LHCN-M2 (cell line): ENCODE results near the gene PIP5K1B. TPM values are rescaled to one million over a fixed set of nuclear protein-coding genes. Genes with fewer than 3 reads are reported as not detected.

ENCODE experiments used
- DNase-seq: peaks from one replicate; pipeline ENCODE4 v3.0.0-alpha.2; 2012; ENCODE audit warnings: low read depth
- total RNA-seq: library from RNA; depleted of rRNA; stranded (reverse); fragments of >200 nt; gene quantifications from 2 replicates; pipeline ENCODE4 v1.2.3, GENCODE V29; 2014

Gene PIP5K1B
- total RNA-seq, 1 experiment from 2014 or later: not detected

GRCh38 chr9:68738358-68738757, 33.3 kb downstream of the PIP5K1B start:
- DNase-seq: no peak

GRCh38 chr9:68739621-68740174, 34.7 kb downstream of the PIP5K1B start:
- no peak for DNase-seq

GRCh38 chr9:68740561-68740960, 35.5 kb downstream of the PIP5K1B start:
- DNase-seq: no peak

- DNase-seq: no peak
Measured at GRCh38 chr9:68741234-68741633, 36.2 kb downstream of the PIP5K1B start.

DNA sequence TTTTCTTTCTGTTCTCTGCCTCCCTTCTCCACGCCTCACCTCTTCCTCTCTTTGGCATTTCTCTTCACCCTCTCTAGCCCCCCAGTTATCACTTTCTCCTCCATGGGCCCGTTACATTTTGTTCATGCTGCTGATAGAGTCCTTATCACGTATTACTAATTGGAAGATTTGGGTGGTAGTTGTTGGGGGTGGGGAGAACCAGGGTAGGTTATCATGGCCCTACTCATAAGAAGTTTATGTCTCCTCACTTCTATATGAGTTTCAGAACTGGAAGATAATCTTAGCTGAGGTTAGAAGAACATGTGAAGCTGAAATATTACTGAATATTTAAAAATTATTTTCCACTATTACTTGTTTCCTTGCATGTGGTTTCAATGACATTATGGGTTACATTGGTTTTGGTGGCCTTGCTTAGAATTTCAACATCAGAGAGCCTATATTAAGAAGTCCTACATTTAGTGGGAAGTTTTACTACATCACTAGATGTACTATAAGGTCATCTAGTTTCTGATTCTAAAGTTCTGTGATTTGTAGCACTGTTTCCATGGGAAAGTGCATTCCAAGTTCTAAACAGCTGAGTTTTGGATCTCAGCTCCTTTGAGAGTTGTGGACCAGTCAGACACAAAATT, 36.8 kb downstream of the PIP5K1B start:
- DNase-seq: no peak

GRCh38 chr9:68742333-68742730, 37.3 kb downstream of the PIP5K1B start:
- DNase-seq: no peak

DNA sequence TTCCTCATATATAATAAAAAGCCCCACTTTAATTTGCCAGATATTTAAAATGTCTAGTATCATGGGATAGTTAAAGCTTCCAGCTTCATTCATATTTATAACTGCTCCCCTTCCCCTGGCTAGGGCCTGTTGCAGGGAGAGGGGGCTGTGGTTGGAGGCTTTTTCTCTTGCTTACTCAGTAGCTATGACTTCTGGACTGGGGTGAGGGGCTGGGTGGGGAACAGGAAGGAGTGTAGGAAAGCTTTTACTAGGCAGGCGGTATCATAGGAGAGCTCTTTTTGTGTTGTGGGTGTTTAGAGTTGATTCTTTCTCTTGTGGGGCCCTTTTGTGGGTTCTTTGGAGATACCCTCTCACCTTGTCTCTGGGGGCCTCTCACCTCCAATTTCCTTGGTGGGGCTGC, 39.4 kb downstream of the PIP5K1B start:
- no peak for DNase-seq

DNA sequence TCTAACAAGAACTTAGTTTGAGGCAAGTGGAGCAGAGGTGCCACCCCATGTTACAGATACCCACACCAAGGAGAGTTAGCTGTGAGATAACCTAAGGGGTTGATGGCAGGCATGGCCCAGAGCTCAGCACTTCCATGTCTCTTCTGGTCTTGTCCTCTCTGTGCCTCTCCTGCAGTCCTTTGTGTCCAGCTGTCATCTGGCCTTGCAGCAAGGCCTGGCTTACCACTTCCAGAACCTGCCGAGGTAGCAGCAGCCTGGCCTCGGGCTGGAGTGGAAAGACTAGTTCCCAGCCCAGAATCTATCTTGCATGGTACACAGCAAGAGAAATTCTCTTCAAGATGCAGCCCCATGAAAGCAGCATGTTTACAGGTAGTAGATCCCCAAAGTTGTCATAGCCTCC, 41.5 kb downstream of the PIP5K1B start:
- no peak for DNase-seq

- no peak for DNase-seq
Measured at GRCh38 chr9:68747043-68747533, 42.0 kb downstream of the PIP5K1B start.

DNA sequence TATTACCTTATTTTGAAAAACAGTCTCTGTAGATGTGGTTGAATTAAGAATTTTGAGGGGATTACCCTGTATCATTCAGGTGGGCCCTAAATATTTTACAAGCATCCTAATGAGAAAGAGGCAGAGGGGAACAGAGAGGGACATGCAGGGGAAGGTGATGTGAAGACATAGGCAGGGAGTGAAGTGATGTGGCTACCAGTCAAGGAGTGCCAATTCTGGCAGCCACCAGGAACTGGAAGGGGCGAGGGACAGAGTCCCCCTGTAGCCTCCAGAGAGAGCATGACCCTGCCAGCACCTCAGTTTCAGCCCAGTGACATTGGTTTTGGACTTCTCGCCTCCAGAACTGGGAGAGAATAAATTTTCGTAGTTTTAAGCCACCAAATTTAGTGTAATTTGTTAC, 44.1 kb downstream of the PIP5K1B start:
- no peak for DNase-seq

- no peak for DNase-seq
Measured at GRCh38 chr9:68749579-68750159, 44.6 kb downstream of the PIP5K1B start.

DNA sequence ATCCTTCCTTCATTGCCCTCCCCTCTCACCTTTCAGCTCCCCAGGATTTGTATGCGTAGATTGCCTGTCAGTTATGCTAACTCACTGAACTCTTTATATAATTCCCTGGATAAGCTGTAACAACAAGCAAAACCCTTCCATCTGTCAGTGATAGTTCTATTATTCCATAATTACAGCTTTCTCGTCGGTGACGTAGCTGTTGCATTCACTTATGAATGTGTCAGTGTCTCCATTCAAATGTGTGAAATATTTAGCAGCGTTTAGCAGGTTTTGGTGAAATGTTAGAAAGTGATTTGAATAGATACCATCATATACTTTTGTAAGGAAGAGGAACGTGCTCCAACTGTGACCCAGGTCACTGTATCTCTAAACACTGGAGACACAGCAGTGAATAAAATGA, 45.2 kb downstream of the PIP5K1B start:
- no peak for DNase-seq

- DNase-seq: no peak
Measured at GRCh38 chr9:68750786-68751185, 45.7 kb downstream of the PIP5K1B start.

DNA sequence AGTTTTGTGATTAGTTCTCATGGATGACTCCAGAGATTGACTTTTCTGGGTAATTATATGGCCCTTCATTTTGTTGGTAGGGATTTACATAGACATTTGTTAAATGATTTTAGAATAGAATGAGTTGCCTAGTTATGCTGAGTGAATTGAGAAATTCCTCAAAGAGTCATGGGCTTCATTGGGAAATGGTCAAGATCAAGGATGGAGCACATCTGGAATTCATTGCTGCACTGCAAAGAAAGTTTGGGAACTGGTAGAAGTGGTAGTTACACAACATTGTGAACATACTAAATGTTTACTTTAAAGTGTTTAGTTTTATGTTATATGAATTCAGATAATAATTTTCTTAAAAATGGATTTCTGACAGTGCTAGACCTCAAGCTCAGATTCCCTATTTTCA, 46.5 kb downstream of the PIP5K1B start:
- DNase-seq: no peak

DNA sequence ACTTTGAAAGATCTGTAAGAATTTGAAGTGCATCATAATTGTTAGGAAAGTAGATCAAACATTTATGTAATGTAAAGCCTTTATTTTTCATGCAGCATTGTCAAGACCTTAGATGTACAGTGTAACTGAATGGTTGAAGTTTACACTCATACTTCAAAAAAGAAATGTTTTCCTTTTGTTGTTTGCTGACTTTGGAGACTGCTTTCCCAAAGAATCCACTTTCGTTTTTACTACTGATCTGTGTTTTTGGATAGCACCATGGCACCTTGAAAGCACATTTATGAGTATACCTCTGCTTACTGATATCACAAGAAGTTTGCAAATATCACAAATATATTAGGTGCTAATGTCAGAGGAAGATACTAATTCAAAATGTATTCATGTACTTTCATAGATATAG, 50.0 kb downstream of the PIP5K1B start:
- DNase-seq: no peak

- no peak for DNase-seq
Measured at GRCh38 chr9:68755752-68756151, 50.7 kb downstream of the PIP5K1B start.

DNA sequence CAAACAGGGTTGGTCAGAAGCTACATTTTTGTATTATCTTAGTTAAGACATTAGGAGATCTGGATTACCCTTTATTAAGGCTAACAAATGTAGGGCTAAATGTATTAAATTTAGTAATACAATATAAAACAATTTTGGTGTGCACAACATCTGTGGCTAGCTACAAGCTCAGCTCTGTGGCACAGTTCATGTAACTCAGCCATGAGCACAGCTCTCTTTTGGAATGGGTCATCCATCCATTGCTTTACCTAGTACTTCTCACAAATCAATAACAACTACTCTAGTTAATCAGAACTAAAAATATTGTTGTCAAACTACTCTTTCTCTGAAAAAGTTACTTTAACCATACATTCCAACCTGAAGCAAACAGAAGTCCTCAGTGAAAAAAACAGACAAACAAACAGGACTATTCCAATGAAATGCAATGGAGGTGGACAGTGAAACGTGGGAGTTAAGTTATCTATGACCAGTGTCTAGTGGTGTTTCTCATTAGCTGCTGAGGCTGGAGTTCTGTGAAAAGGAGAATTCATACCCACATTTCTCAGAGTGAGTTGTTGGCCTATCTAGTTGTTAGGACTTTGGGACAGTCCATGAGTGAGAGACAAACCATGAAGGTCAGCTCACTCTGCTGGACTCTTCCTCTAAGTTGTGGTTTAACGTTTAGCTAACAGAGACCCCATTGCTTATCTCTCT, 55.1 kb downstream of the PIP5K1B start:
- no peak for DNase-seq

GRCh38 chr9:68760674-68761333, 55.8 kb downstream of the PIP5K1B start:
- no peak for DNase-seq

- DNase-seq: no peak
Measured at GRCh38 chr9:68762570-68762969, 57.5 kb downstream of the PIP5K1B start.

DNA sequence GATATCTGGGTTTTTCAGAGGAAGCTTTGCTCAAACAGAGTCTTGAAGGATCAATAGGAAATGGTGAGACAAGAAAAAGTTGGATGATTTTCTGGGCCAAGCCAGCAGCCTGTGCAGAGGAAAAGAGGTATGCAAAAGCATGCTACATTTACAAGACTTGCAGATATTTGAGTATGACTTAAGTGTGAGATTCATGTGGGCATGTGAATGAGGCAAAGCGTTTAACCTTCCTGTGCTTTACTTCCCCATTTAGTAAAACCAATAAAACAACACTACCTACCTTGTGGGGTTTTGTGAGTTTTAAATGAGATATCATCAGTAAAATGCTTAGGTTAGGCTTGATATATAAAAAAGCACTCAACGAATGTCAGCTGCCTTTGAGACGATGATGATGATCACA, 58.1 kb downstream of the PIP5K1B start:
- DNase-seq: no peak

DNA sequence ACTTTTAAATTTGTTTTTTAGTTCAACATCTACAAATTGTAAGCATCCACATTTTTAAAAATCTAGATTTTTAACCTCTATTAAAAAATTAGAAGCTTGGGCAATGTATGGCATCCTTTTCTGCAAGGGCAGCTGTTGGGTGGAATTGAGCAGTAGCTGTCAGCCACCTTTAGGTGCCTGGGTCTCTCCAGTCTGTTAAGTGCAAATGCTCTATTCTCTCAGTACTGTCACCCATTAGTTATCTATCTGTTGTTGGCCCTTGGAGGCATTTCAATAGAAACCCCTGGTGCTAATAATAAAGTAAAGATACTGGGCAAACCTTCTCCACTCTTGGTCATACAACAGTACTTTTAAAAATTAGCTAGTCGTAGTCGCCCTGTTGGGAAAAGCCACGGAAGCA, 63.6 kb downstream of the PIP5K1B start:
- DNase-seq: no peak

DNA sequence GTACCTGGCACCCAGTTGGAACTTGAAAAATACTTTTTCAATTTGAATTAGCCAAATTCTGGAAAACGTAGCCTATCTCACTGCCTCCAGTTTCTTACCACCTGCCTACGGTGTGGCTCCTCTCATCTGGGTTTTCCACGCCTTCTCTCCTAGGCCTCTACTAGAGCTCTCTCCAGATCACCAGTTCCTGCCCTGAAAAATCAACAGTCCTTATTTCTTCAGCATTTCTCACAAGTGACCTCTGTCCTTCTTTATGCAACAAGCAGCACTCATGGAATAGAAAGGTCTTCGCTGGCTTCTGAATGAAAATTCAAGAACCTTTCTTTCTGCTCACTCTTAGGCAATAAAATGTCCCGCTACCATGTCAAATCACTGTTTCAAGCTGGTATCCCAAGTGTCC, 64.8 kb downstream of the PIP5K1B start:
- DNase-seq: no peak
